Measurements from ENCODE around the gene FMNL1. TPM values are rescaled to one million over a fixed set of nuclear protein-coding genes. Genes with fewer than 3 reads are reported as not detected.

FMNL1 gene
- total RNA-seq, 4 donors from 2014 or later, result 9.3 to 45.4 (median 15.8) TPM

- TF ChIP-seq POLR2A (IDR thresholded peaks at IDR 0.05), result no peak
- TF ChIP-seq CTCF (IDR thresholded peaks at IDR 0.05), result peak in 3 of 6 experiments; percentile 12 to 43 (median 19)
- peak overlapping the region; percentile 26 to 86 (median 64) for H3K27ac ChIP-seq
- H3K4me1 ChIP-seq, result peaks cover 21 to 97% (median 40%) of the 10 kb centered on the region in 4 donors
- H3K27me3 ChIP-seq, result no peaks in the 10 kb centered on the region
- H3K4me3 ChIP-seq, result no peak overlapping the region
- peaks cover 0 to 21% (median 0%) of the 10 kb centered on the region in 3 donors for H3K36me3 ChIP-seq
- peak in 2 of 3 donors; percentile 83 to 93 for DNase-seq
- no peaks in the 10 kb centered on the region for H3K9me3 ChIP-seq
Measured at GRCh38 chr17:45293413-45294211, 71.9 kb downstream of the FMNL1 start.

GRCh38 chr17:45294506-45294905 is 72.8 kb downstream of the FMNL1 start:
- H3K27me3 ChIP-seq, result no peaks in the 10 kb centered on the region
- no peaks in the 10 kb centered on the region for H3K9me3 ChIP-seq
- DNase-seq, result no peak
- TF ChIP-seq CTCF (IDR thresholded peaks at IDR 0.05) (no peak), POLR2A (IDR thresholded peaks at IDR 0.05) (no peak)
- H3K27ac ChIP-seq, result peak overlapping the region; percentile 26 to 86 (median 64)
- H3K4me3 ChIP-seq, result no peak overlapping the region
- H3K4me1 ChIP-seq, result peaks cover 21 to 98% (median 44%) of the 10 kb centered on the region in 4 donors
- peaks cover 0 to 12% (median 0%) of the 10 kb centered on the region in 3 donors for H3K36me3 ChIP-seq

GRCh38 chr17:45296003-45296832 is 74.5 kb downstream of the FMNL1 start:
- Histone ChIP-seq H3K27ac (peak overlapping the region; percentile 49 to 82 (median 71)), H3K27me3 (no peaks in the 10 kb centered on the region), H3K9me3 (no peaks in the 10 kb centered on the region), H3K4me1 (peaks cover 17 to 95% (median 41%) of the 10 kb centered on the region in 4 donors), H3K4me3 (no peak overlapping the region), H3K36me3 (no peaks in the 10 kb centered on the region)
- TF ChIP-seq POLR2A (IDR thresholded peaks at IDR 0.05), result peak in 1 of 2 donors; percentile 21
- TF ChIP-seq CTCF (IDR thresholded peaks at IDR 0.05), result peak in 1 of 6 experiments; percentile 23
- peak in 1 of 3 donors; percentile 60 for DNase-seq

GRCh38 chr17:45296833-45297124 is 75.1 kb downstream of the FMNL1 start:
- no peaks in the 10 kb centered on the region for H3K27me3 ChIP-seq
- peak in 1 of 3 donors; percentile 30 for DNase-seq

More at GRCh38 chr17:45296833-45297124, 75.1 kb downstream of the FMNL1 start:
- TF ChIP-seq CTCF (IDR thresholded peaks at IDR 0.05) (no peak), POLR2A (IDR thresholded peaks at IDR 0.05) (no peak)
- no peak overlapping the region for H3K4me3 ChIP-seq
- no peaks in the 10 kb centered on the region for H3K9me3 ChIP-seq
- H3K27ac ChIP-seq, result peak overlapping the region in 3 of 4 donors; percentile 71 to 82 (median 71)
- H3K36me3 ChIP-seq, result no peaks in the 10 kb centered on the region
- peaks cover 21 to 89% (median 38%) of the 10 kb centered on the region in 4 donors for H3K4me1 ChIP-seq

Other genes with a start within 250 kb of the FMNL1 start
- gene DCAKD, start 170.3 kb upstream of the FMNL1 start, total RNA-seq, result 10 to 100 TPM; 12.6 to 78.4 (median 23.2) TPM
- gene NMT1, start 160.6 kb upstream of the FMNL1 start, total RNA-seq, result 100 to 1,000 TPM in 1 of 4 donors, 10 to 100 TPM in 3; 60.9 to 111 (median 77.1) TPM
- gene PLCD3, start 89.4 kb upstream of the FMNL1 start, total RNA-seq, result 10 to 100 TPM; 11.6 to 44.4 (median 18.4) TPM
- 100 to 1,000 TPM in 1 of 4 donors, 10 to 100 TPM in 3; 33.8 to 124 (median 76.3) TPM for gene ACBD4, start 86.2 kb upstream of the FMNL1 start, total RNA-seq
- gene HEXIM1, start 73.4 kb upstream of the FMNL1 start, total RNA-seq, result 10 to 100 TPM; 24.3 to 41.8 (median 31.7) TPM
- gene HEXIM2, start 60.0 kb upstream of the FMNL1 start, total RNA-seq, result 10 to 100 TPM in 3 of 4 donors, 1 to 10 TPM in 1; 8.4 to 28.9 (median 11.2) TPM
- gene SPATA32, start 40.2 kb downstream of the FMNL1 start, total RNA-seq, result not detected
- gene MAP3K14, start 95.1 kb downstream of the FMNL1 start, total RNA-seq, result 10 to 100 TPM; 16.5 to 30.4 (median 24.7) TPM
- gene ARHGAP27, start 211.0 kb downstream of the FMNL1 start, total RNA-seq, result 100 to 1,000 TPM; 112 to 385 (median 258) TPM